Ascending aorta (tissue), 2 donors: ENCODE results near the gene SCN2B. TPM values are rescaled to one million over a fixed set of nuclear protein-coding genes. Genes with fewer than 3 reads are reported as not detected.
"Not testable (repeated sequence)": the region's sequence is repeated elsewhere in the genome, so short reads cannot be mapped to it uniquely, and the experiment has no call there.

Experiments used
- DNase-seq, 2 donors: peaks; one replicate each; pipeline ENCODE4 v3.0.0-alpha.2; 2019; ENCODE audit warnings: low spot score in 2 of 2
- H3K27ac ChIP-seq, 2 donors: fragments of 200-600 bp; sonication (generic); one replicate each; pipeline ENCODE4 v1.5.1; 2016 to 2017; ENCODE audit warnings: mild to moderate bottlenecking in 1 of 2
- H3K27me3 ChIP-seq: fragments of 200-600 bp; sonication (generic); one replicate; pipeline ENCODE4 v1.5.1; 2017
- H3K36me3 ChIP-seq, 2 donors: fragments of 200-600 bp; sonication (generic); one replicate each; pipeline ENCODE4 v1.5.1; 2016
- H3K4me1 ChIP-seq, 2 donors: fragments of 200-600 bp; sonication (generic); one replicate each; pipeline ENCODE4 v1.5.1; 2016 to 2017; ENCODE audit warnings: mild to moderate bottlenecking in 1 of 2
- H3K4me3 ChIP-seq, 2 donors: fragments of 200-600 bp; sonication (generic); one replicate each; pipeline ENCODE4 v1.5.1; 2016 to 2017; ENCODE audit warnings: mild to moderate bottlenecking in 1 of 2
- H3K9me3 ChIP-seq, 2 donors: fragments of 200-600 bp; sonication (generic); one replicate each; pipeline ENCODE4 v1.5.1; 2016
- intact Hi-C: fragments of 100-400 bp; cut with DNase I; formaldehyde crosslinking; loops from one replicate; pipeline ENCODE4 v1.15.1; 2023
- total RNA-seq: library from RNA; depleted of rRNA; stranded (reverse); fragments of >200 nt; gene quantifications from one replicate; pipeline ENCODE4 v1.1.0, GENCODE V29; 2016
- TF ChIP-seq, protein P1 (sequence below), 3 experiments: fragments of 200-600 bp in 2 of 3; fragments of 450-650 bp in 1 of 3; sonication (generic) in 2 of 3; IDR thresholded peaks; one replicate each; pipeline ENCODE4 v1.5.1; 2016 to 2019; ENCODE audit warnings: antibody characterized with exemption in 3 of 3, mild to moderate bottlenecking in 1 of 3, moderate library complexity in 1 of 3

SCN2B gene
- total RNA-seq, 1 donor from 2014 or later, result 0.11 TPM

DNA sequence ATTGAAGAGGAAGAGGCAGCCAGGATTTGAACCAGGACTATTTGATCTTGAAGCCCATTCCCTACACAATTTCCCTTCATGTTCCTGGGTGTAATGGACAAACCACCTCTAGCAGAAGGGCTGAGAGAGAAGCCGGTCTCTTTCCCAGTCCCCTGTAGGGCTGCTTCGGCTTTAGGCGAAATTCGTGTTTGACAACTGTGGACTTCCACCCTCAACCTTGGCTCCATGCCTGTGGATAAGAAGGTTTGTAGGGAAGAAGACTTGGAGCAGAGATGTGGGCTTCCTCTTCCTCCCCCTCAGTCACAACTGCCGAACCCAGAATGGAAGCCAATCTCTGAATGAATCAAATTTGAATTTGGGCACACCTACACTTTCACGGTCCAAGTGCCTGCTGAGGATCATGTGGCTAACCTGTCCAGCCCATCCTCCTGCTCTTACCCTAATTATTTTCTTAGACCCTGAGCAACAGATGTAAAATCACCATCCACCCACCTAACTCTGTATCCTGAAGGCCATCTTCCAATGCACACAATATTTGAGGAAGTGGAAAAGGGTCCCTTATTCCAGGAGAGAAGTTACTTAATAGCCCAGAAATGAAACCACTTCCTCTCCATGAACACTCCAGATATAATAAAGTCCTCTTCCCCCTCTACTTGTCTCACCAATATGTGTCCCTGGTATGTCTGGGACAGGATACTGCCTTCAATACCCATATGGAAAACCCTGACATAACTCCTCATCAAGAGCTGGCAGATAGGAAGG is 10.1 kb upstream of the SCN2B start:
- no peaks in the 10 kb centered on the region for H3K9me3 ChIP-seq
- no peaks in the 10 kb centered on the region for H3K36me3 ChIP-seq
- H3K4me3 ChIP-seq, result no peak overlapping the region
- TF ChIP-seq, protein P1, sequence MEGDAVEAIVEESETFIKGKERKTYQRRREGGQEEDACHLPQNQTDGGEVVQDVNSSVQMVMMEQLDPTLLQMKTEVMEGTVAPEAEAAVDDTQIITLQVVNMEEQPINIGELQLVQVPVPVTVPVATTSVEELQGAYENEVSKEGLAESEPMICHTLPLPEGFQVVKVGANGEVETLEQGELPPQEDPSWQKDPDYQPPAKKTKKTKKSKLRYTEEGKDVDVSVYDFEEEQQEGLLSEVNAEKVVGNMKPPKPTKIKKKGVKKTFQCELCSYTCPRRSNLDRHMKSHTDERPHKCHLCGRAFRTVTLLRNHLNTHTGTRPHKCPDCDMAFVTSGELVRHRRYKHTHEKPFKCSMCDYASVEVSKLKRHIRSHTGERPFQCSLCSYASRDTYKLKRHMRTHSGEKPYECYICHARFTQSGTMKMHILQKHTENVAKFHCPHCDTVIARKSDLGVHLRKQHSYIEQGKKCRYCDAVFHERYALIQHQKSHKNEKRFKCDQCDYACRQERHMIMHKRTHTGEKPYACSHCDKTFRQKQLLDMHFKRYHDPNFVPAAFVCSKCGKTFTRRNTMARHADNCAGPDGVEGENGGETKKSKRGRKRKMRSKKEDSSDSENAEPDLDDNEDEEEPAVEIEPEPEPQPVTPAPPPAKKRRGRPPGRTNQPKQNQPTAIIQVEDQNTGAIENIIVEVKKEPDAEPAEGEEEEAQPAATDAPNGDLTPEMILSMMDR (IDR thresholded peaks at IDR 0.05), result no peak
- intact Hi-C loops, result no loop called here
- DNase-seq, result no peak
- no peaks in the 10 kb centered on the region for H3K27me3 ChIP-seq
- H3K27ac ChIP-seq, result no peak overlapping the region
- H3K4me1 ChIP-seq, result no peaks in the 10 kb centered on the region

DNA sequence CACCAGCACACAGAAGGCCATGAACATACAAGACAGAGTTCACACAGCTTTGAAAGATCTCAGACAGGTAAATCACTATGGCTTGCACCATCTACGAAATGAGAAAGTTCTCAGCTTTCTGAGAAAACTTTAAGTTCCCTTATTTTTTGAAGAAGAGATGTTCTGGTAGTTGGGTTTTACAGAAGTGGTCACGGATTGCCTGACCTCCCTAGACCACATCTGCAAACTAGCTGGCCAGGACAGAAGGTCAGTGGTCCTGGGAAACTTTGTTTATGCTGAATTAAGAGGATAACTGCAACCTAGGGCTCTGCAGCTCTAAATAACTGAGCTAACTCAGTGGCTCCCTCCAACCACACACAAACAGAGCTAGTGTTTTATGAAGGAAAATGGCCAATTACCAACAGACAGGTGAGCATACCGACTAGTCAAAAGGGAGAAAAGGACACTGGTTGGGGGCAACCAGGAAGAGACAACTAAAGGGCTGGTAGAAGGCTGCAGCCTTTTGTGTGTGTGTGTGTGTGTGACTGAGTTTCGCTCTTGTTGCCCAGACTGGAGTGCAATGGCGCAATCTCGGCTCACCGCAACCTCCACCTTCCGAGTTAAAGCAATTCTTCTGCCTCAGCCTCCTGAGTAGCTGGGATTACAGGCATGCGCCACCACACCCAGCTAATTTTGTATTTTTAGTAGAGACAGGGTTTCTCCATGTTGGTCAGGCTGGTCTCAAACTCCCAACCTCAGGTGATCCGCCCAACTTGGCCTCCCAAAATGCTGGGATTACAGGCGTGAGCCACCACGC is 8.5 kb upstream of the SCN2B start:
- TF ChIP-seq, protein P1 (IDR thresholded peaks at IDR 0.05), result no peak

DNA sequence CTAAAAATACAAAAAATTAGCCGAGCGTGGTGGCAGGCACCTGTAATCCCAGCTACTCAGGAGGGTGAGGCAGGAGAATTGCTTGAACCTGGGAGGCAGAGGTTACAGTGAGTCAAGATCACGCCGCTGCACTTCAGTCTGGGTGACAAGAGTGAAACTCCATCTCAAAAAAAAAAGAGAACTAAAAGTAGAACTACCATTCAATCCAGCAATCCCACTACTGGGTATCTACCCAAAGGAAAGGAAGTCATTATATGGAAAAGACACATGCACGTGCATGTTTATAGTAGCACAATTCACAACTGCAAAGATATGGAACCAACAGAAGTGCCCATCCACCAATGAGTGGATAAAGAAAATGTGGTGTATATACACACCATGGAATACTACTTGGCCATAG is 7.3 kb upstream of the SCN2B start:
- DNase-seq, H3K4me3 ChIP-seq, intact Hi-C loops, H3K27me3 ChIP-seq, H3K27ac ChIP-seq, H3K4me1 ChIP-seq, H3K9me3 ChIP-seq, H3K36me3 ChIP-seq: not testable (repeated sequence)

More for the DNA sequence above, 8.5 kb upstream of the SCN2B start:
- H3K9me3 ChIP-seq, result no peaks in the 10 kb centered on the region
- no peak for DNase-seq
- no peaks in the 10 kb centered on the region for H3K36me3 ChIP-seq
- H3K4me1 ChIP-seq, result no peaks in the 10 kb centered on the region
- H3K27ac ChIP-seq, result no peak overlapping the region
- no peak overlapping the region for H3K4me3 ChIP-seq
- no peaks in the 10 kb centered on the region for H3K27me3 ChIP-seq
- intact Hi-C loops, result no loop called here

DNA sequence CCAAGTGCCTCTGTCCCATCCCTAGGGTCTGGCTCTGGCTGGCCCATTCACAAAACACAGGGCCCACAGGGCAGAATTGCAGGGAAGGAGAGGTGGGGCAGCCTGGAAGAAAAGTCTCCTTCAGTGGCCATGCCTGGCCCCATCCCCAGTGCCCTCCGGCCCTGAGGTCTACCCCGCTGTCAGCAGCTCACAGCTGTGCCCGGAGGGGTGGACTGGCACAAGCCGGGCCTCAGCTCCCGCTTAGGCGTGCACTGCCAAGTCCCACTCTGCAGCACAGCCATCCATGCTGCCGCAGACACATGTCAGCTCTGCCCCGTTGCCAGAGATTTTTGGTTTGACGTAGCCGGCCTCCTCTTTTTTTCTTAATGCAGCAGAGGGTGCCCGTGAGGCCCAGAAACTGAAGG is 3.9 kb upstream of the SCN2B start:
- TF ChIP-seq, protein P1 (IDR thresholded peaks at IDR 0.05), result no peak
- no peaks in the 10 kb centered on the region for H3K36me3 ChIP-seq
- DNase-seq, result no peak
- H3K4me3 ChIP-seq, result no peak overlapping the region
- H3K27me3 ChIP-seq, result no peaks in the 10 kb centered on the region
- intact Hi-C loops, result no loop called here
- H3K9me3 ChIP-seq, result no peaks in the 10 kb centered on the region
- no peak overlapping the region for H3K27ac ChIP-seq
- H3K4me1 ChIP-seq, result no peaks in the 10 kb centered on the region

DNA sequence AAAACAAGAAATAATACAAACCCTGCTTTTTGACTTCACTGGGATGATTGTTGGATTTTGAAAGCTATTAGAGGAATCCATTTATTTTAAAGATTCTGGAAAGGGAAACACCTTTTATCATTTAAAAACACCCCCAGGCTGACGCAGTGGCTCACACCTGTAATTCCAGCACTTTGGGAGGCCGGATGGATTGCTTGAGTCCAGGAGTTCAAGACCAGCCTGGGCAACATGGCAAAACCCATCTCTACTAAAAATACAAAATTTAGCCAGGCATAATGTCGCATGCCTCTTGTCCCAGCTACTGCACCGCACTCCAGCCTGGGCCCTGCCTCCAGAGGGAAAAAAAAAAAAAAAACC is 317 bp upstream of the SCN2B start:
- Histone ChIP-seq H3K36me3 (no peaks in the 10 kb centered on the region), H3K4me3 (no peak overlapping the region)

More for the DNA sequence above, 317 bp upstream of the SCN2B start:
- no peaks in the 10 kb centered on the region for H3K9me3 ChIP-seq
- intact Hi-C loops, result no loop called here
- H3K27ac ChIP-seq, result no peak overlapping the region
- DNase-seq, result no peak
- TF ChIP-seq, protein P1 (IDR thresholded peaks at IDR 0.05), result no peak
- no peaks in the 10 kb centered on the region for H3K27me3 ChIP-seq
- no peaks in the 10 kb centered on the region for H3K4me1 ChIP-seq
